ENCODE data around the gene STAU1.

DNA sequence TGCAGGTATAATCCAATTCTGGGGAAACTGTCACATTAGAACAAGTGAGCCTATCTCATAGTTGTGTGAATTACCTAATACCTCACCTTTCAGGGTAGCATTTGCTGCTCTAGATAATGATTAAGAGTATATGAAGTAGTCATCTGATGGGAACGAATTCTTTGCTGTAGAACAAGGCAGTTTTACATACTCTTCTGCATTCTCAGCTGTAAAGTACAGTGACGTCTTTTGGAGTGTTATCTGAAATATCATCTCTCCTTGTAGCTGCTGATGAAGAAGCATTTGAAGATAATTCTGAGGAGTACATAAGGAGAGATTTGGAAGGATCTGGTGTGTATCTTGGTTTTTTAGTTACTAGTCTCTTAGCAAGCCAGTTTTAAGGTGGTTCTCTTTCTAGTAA is 113.6 kb downstream of the STAU1 start:
- TF ChIP-seq, protein P1, sequence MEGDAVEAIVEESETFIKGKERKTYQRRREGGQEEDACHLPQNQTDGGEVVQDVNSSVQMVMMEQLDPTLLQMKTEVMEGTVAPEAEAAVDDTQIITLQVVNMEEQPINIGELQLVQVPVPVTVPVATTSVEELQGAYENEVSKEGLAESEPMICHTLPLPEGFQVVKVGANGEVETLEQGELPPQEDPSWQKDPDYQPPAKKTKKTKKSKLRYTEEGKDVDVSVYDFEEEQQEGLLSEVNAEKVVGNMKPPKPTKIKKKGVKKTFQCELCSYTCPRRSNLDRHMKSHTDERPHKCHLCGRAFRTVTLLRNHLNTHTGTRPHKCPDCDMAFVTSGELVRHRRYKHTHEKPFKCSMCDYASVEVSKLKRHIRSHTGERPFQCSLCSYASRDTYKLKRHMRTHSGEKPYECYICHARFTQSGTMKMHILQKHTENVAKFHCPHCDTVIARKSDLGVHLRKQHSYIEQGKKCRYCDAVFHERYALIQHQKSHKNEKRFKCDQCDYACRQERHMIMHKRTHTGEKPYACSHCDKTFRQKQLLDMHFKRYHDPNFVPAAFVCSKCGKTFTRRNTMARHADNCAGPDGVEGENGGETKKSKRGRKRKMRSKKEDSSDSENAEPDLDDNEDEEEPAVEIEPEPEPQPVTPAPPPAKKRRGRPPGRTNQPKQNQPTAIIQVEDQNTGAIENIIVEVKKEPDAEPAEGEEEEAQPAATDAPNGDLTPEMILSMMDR (IDR thresholded peaks at IDR 0.05; ENCODE audit: insufficient read depth, low read length): no peak
- no peak for TF ChIP-seq POLR2AphosphoS5 (IDR thresholded peaks at IDR 0.05; ENCODE audit: low read depth)

All from HL-60 (cell line).